ENCODE results near the gene CPED1. TPM values are rescaled to one million over a fixed set of nuclear protein-coding genes. Genes with fewer than 3 reads are reported as not detected.

CPED1 gene
- total and polyA plus RNA-seq, 2 experiments from 2014 or later: 0.17 to 0.47 TPM

DNA sequence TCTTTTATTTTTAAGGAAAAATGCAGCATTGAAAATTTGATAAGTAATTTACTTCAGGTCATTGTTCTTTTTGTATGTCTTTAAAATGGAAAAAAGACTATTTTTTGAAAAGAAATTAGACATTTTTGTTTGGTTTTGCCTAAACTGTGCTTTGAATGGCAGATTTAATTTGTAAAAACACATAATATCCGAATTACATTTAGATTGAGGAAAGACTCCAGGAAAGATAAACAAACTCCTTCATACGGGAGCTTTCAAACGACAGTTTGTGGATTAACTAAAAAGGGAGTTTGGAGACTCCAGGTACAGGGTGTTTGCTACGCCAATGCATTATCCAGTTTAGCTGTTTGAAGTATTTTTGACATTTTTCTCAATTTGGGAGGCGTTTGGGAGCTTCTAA is 36.1 kb downstream of the CPED1 start:
- Histone ChIP-seq H4K20me1 (replicated peaks; ENCODE audit: insufficient read depth) (no peaks in the 10 kb centered on the region), H3K4me3 (no peak overlapping the region), H3K36me3 (ENCODE audit: insufficient read depth) (no peaks in the 10 kb centered on the region), H3K27me3 (ENCODE audit: insufficient read depth) (no peaks in the 10 kb centered on the region), H3F3A (replicated peaks; ENCODE audit: low read depth) (no peaks in the 10 kb centered on the region), H3K79me2 (replicated peaks; ENCODE audit: insufficient read depth) (no peaks in the 10 kb centered on the region), H3K27ac (ENCODE audit: low read depth) (no peak overlapping the region), H3K4me2 (no peak overlapping the region), H3K4me1 (ENCODE audit: insufficient read depth) (peaks cover 12% of the 10 kb centered on the region; the same call in 1 of the 2 replicates), H3K9me2 (ENCODE audit: insufficient read depth) (no peaks in the 10 kb centered on the region), H2AFZ (peak overlapping the region; percentile 1; the same call in 1 of the 2 replicates)
- TF ChIP-seq JUNB (IDR thresholded peaks at IDR 0.05; ENCODE audit: unreplicated experiment) (no peak), NANOG (IDR thresholded peaks at IDR 0.05; ENCODE audit: borderline replicate concordance) (no peak), ZNF331 (CRISPR knock-in tag; IDR thresholded peaks at IDR 0.05; ENCODE audit: low read depth) (no peak), CREB1 (CRISPR knock-in tag; IDR thresholded peaks at IDR 0.05; ENCODE audit: low read depth) (no peak)
- TF ChIP-seq, protein P1, sequence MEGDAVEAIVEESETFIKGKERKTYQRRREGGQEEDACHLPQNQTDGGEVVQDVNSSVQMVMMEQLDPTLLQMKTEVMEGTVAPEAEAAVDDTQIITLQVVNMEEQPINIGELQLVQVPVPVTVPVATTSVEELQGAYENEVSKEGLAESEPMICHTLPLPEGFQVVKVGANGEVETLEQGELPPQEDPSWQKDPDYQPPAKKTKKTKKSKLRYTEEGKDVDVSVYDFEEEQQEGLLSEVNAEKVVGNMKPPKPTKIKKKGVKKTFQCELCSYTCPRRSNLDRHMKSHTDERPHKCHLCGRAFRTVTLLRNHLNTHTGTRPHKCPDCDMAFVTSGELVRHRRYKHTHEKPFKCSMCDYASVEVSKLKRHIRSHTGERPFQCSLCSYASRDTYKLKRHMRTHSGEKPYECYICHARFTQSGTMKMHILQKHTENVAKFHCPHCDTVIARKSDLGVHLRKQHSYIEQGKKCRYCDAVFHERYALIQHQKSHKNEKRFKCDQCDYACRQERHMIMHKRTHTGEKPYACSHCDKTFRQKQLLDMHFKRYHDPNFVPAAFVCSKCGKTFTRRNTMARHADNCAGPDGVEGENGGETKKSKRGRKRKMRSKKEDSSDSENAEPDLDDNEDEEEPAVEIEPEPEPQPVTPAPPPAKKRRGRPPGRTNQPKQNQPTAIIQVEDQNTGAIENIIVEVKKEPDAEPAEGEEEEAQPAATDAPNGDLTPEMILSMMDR (conservative IDR thresholded peaks at IDR 0.05; ENCODE audit: low read depth in 2 of 2): no peak
- TF ChIP-seq, protein P2, sequence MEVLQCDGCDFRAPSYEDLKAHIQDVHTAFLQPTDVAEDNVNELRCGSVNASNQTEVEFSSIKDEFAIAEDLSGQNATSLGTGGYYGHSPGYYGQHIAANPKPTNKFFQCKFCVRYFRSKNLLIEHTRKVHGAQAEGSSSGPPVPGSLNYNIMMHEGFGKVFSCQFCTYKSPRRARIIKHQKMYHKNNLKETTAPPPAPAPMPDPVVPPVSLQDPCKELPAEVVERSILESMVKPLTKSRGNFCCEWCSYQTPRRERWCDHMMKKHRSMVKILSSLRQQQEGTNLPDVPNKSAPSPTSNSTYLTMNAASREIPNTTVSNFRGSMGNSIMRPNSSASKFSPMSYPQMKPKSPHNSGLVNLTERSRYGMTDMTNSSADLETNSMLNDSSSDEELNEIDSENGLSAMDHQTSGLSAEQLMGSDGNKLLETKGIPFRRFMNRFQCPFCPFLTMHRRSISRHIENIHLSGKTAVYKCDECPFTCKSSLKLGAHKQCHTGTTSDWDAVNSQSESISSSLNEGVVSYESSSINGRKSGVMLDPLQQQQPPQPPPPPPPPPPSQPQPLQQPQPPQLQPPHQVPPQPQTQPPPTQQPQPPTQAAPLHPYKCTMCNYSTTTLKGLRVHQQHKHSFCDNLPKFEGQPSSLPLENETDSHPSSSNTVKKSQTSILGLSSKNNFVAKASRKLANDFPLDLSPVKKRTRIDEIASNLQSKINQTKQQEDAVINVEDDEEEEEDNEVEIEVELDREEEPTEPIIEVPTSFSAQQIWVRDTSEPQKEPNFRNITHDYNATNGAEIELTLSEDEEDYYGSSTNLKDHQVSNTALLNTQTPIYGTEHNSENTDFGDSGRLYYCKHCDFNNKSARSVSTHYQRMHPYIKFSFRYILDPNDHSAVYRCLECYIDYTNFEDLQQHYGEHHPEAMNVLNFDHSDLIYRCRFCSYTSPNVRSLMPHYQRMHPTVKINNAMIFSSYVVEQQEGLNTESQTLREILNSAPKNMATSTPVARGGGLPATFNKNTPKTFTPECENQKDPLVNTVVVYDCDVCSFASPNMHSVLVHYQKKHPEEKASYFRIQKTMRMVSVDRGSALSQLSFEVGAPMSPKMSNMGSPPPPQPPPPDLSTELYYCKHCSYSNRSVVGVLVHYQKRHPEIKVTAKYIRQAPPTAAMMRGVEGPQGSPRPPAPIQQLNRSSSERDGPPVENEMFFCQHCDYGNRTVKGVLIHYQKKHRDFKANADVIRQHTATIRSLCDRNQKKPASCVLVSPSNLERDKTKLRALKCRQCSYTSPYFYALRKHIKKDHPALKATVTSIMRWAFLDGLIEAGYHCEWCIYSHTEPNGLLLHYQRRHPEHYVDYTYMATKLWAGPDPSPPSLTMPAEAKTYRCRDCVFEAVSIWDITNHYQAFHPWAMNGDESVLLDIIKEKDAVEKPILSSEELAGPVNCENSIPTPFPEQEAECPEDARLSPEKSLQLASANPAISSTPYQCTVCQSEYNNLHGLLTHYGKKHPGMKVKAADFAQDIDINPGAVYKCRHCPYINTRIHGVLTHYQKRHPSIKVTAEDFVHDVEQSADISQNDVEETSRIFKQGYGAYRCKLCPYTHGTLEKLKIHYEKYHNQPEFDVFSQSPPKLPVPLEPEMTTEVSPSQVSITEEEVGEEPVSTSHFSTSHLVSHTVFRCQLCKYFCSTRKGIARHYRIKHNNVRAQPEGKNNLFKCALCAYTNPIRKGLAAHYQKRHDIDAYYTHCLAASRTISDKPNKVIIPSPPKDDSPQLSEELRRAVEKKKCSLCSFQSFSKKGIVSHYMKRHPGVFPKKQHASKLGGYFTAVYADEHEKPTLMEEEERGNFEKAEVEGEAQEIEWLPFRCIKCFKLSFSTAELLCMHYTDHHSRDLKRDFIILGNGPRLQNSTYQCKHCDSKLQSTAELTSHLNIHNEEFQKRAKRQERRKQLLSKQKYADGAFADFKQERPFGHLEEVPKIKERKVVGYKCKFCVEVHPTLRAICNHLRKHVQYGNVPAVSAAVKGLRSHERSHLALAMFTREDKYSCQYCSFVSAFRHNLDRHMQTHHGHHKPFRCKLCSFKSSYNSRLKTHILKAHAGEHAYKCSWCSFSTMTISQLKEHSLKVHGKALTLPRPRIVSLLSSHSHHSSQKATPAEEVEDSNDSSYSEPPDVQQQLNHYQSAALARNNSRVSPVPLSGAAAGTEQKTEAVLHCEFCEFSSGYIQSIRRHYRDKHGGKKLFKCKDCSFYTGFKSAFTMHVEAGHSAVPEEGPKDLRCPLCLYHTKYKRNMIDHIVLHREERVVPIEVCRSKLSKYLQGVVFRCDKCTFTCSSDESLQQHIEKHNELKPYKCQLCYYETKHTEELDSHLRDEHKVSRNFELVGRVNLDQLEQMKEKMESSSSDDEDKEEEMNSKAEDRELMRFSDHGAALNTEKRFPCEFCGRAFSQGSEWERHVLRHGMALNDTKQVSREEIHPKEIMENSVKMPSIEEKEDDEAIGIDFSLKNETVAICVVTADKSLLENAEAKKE (CRISPR knock-in tag; IDR thresholded peaks at IDR 0.05): no peak
- Mint-ChIP-seq H3K9me3 (no peaks in the 10 kb centered on the region), H3K27me3 (ENCODE audit: insufficient read depth, low read depth, poor library complexity) (peaks cover 2% of the 10 kb centered on the region), H3K4me1 (peaks cover 9% of the 10 kb centered on the region; the same call in 2 of the 3 replicates), H3K36me3 (ENCODE audit: low read depth) (no peaks in the 10 kb centered on the region), H3K27ac (no peak overlapping the region), H3K4me3 (no peak overlapping the region)
- DNase-seq (ENCODE audit: low spot score): no peak
- ATAC-seq: no peak

All from GM23338 (cell line).